T1000 (cell line): Measurements from ENCODE around the gene THUMPD2.

Experiments used
- DNase-seq: peaks from one replicate; lab custom pipeline; 2025; ENCODE audit warnings: mixed read lengths; lab: John Stamatoyannopoulos, UW

THUMPD2 gene

GRCh38 chr2:39718483-39718882 lies 60.6 kb downstream of the THUMPD2 start:
- no peak for DNase-seq

- DNase-seq, result no peak
These were observed 62.0 kb downstream of the THUMPD2 start for GRCh38 chr2:39717067-39717466.

GRCh38 chr2:39715822-39716221 lies 63.2 kb downstream of the THUMPD2 start:
- DNase-seq, result no peak

- no peak for DNase-seq
These were observed 64.0 kb downstream of the THUMPD2 start for GRCh38 chr2:39715095-39715494.

- no peak for DNase-seq
These were observed 66.1 kb downstream of the THUMPD2 start for GRCh38 chr2:39712953-39713352.

GRCh38 chr2:39710807-39711206 lies 68.3 kb downstream of the THUMPD2 start:
- no peak for DNase-seq

- DNase-seq, result no peak
These were observed 71.1 kb downstream of the THUMPD2 start for GRCh38 chr2:39708003-39708402.

- no peak for DNase-seq
These were observed 72.1 kb downstream of the THUMPD2 start for GRCh38 chr2:39706945-39707344.

GRCh38 chr2:39706312-39706711 lies 72.7 kb downstream of the THUMPD2 start:
- DNase-seq, result no peak

GRCh38 chr2:39705638-39706037 lies 73.4 kb downstream of the THUMPD2 start:
- DNase-seq, result no peak

GRCh38 chr2:39704540-39704939 lies 74.5 kb downstream of the THUMPD2 start:
- no peak for DNase-seq

GRCh38 chr2:39703181-39703872 lies 75.7 kb downstream of the THUMPD2 start:
- no peak for DNase-seq

GRCh38 chr2:39701137-39701536 lies 77.9 kb downstream of the THUMPD2 start:
- no peak for DNase-seq

- no peak for DNase-seq
These were observed 81.6 kb downstream of the THUMPD2 start for GRCh38 chr2:39697454-39697853.

GRCh38 chr2:39696838-39697237 lies 82.2 kb downstream of the THUMPD2 start:
- DNase-seq, result no peak

- no peak for DNase-seq
These were observed 82.9 kb downstream of the THUMPD2 start for GRCh38 chr2:39696101-39696553.

- no peak for DNase-seq
These were observed 85.8 kb downstream of the THUMPD2 start for GRCh38 chr2:39693245-39693644.

GRCh38 chr2:39689876-39690275 lies 89.2 kb downstream of the THUMPD2 start:
- DNase-seq, result no peak

GRCh38 chr2:39689272-39689841 lies 89.7 kb downstream of the THUMPD2 start:
- DNase-seq, result no peak

- DNase-seq, result no peak
These were observed 90.9 kb downstream of the THUMPD2 start for GRCh38 chr2:39688181-39688580.

- no peak for DNase-seq
These were observed 92.6 kb downstream of the THUMPD2 start for GRCh38 chr2:39686456-39686855.
